Neural progenitor cell (in vitro differentiated cells): ENCODE measurements around the gene RAD51B.

Source experiments
- CTCF ChIP-seq: fragments of 200-600 bp; sonication (generic); IDR thresholded peaks from 2 replicates; pipeline ENCODE4 v1.5.1; 2017; ENCODE audit warnings: antibody characterized with exemption, mild to moderate bottlenecking
- EZH2 ChIP-seq: fragments of 200-600 bp; sonication (generic); IDR thresholded peaks from 2 replicates; pipeline ENCODE4 v1.6.1; 2017; ENCODE audit warnings: antibody characterized with exemption, mild to moderate bottlenecking, moderate library complexity
- EZH2phosphoT487 ChIP-seq: fragments of 200-600 bp; sonication (generic); IDR thresholded peaks from 2 replicates; pipeline ENCODE4 v1.6.1; 2017; ENCODE audit warnings: antibody characterized with exemption

DNA sequence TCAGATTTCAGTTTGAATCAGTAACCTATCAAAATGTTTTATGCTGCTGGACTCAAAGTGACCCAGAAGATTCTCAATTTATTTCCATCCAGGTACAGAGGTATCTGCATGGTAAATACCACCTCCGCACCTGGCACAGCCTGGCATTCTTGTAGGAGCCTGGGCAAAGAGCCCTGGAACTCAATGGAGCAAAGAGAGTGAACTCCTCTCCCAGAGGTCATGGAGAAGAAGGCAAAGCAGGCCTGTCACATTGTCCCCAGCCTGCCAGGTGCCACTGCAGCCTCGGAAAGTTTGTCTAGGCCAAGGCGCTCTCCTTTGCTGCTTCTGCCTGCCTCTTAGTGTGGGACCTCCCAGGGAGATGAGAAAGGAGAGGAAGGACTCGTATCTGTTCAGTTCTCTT, 653.5 kb downstream of the RAD51B start:
- TF ChIP-seq CTCF (no peak), EZH2 (no peak), EZH2phosphoT487 (no peak)
